ENCODE measurements around the gene PDE8B.

Gene PDE8B

GRCh38 chr5:77189421-77189820 lies 21.1 kb upstream of the PDE8B start:
- no peak for DNase-seq (ENCODE audit: low read depth in 4 of 4, low spot score in 1 of 4)

- DNase-seq (ENCODE audit: low read depth in 4 of 4, low spot score in 1 of 4): no peak
These were observed 17.9 kb upstream of the PDE8B start for GRCh38 chr5:77192441-77193050.

GRCh38 chr5:77194762-77195161 lies 15.7 kb upstream of the PDE8B start:
- DNase-seq (ENCODE audit: low read depth in 4 of 4, low spot score in 1 of 4): no peak

- DNase-seq (ENCODE audit: low read depth in 4 of 4, low spot score in 1 of 4): no peak
These were observed 12.5 kb upstream of the PDE8B start for GRCh38 chr5:77197840-77198554.

GRCh38 chr5:77200663-77201062 lies 9.8 kb upstream of the PDE8B start:
- DNase-seq (ENCODE audit: low read depth in 4 of 4, low spot score in 1 of 4): no peak

- DNase-seq (ENCODE audit: low read depth in 4 of 4, low spot score in 1 of 4): no peak
These were observed 8.3 kb upstream of the PDE8B start for GRCh38 chr5:77202145-77202544.

- no peak for DNase-seq (ENCODE audit: low read depth in 4 of 4, low spot score in 1 of 4)
These were observed 5.5 kb upstream of the PDE8B start for GRCh38 chr5:77204967-77205366.

GRCh38 chr5:77208507-77209163 lies 1.8 kb upstream of the PDE8B start:
- no peak for DNase-seq (ENCODE audit: low read depth in 4 of 4, low spot score in 1 of 4)

GRCh38 chr5:77209495-77210090 lies 887 bp upstream of the PDE8B start:
- DNase-seq (ENCODE audit: low read depth in 4 of 4, low spot score in 1 of 4): no peak

GRCh38 chr5:77210964-77211690 lies 647 bp downstream of the PDE8B start:
- DNase-seq (ENCODE audit: low read depth in 4 of 4, low spot score in 1 of 4): no peak

GRCh38 chr5:77211691-77212047 lies 1.2 kb downstream of the PDE8B start:
- no peak for DNase-seq (ENCODE audit: low read depth in 4 of 4, low spot score in 1 of 4)

GRCh38 chr5:77213601-77214000 lies 3.1 kb downstream of the PDE8B start:
- DNase-seq (ENCODE audit: low read depth in 4 of 4, low spot score in 1 of 4): no peak

GRCh38 chr5:77214151-77214550 lies 3.7 kb downstream of the PDE8B start:
- DNase-seq (ENCODE audit: low read depth in 4 of 4, low spot score in 1 of 4): no peak

- no peak for DNase-seq (ENCODE audit: low read depth in 4 of 4, low spot score in 1 of 4)
These were observed 7.8 kb downstream of the PDE8B start for GRCh38 chr5:77218263-77218662.

GRCh38 chr5:77221115-77221514 lies 10.6 kb downstream of the PDE8B start:
- no peak for DNase-seq (ENCODE audit: low read depth in 4 of 4, low spot score in 1 of 4)

- no peak for DNase-seq (ENCODE audit: low read depth in 4 of 4, low spot score in 1 of 4)
These were observed 12.2 kb downstream of the PDE8B start for GRCh38 chr5:77222722-77223121.

GRCh38 chr5:77223653-77224052 lies 13.2 kb downstream of the PDE8B start:
- DNase-seq (ENCODE audit: low read depth in 4 of 4, low spot score in 1 of 4): no peak

- DNase-seq (ENCODE audit: low read depth in 4 of 4, low spot score in 1 of 4): no peak
These were observed 14.3 kb downstream of the PDE8B start for GRCh38 chr5:77224672-77225355.

- DNase-seq (ENCODE audit: low read depth in 4 of 4, low spot score in 1 of 4): no peak
These were observed 15.1 kb downstream of the PDE8B start for GRCh38 chr5:77225531-77225930.

GRCh38 chr5:77229887-77230286 lies 19.4 kb downstream of the PDE8B start:
- DNase-seq (ENCODE audit: low read depth in 4 of 4, low spot score in 1 of 4): no peak
